HepG2 (cell line): ENCODE measurements around the gene STOML2. TPM values are rescaled to one million over a fixed set of nuclear protein-coding genes. Genes with fewer than 3 reads are reported as not detected.

Source experiments
- AHR ChIP-seq: IDR thresholded peaks from 2 replicates; pipeline ENCODE4 v1.6.1; 2018; ENCODE audit warnings: missing genetic modification reagents, missing compliant biosample characterization
- KDM1A ChIP-seq: IDR thresholded peaks from 2 replicates; pipeline ENCODE4 v1.6.1; 2016; ENCODE audit warnings: missing compliant biosample characterization
- KLF13 ChIP-seq: sonication (generic); formaldehyde crosslinking; IDR thresholded peaks from 2 replicates; pipeline ENCODE4 v1.4.0; 2020; ENCODE audit warnings: mild to moderate bottlenecking, missing genetic modification reagents
- MTA1 ChIP-seq: sonication (generic); formaldehyde crosslinking; IDR thresholded peaks from 2 replicates; pipeline ENCODE4 v1.4.0; 2020; ENCODE audit warnings: missing genetic modification reagents, mild to moderate bottlenecking, borderline replicate concordance
- NAIF1 ChIP-seq: sonication (generic); formaldehyde crosslinking; IDR thresholded peaks from 2 replicates; pipeline ENCODE4 v1.5.0; 2020; ENCODE audit warnings: mild to moderate bottlenecking, missing genetic modification reagents, borderline replicate concordance
- NFIB ChIP-seq: sonication (generic); formaldehyde crosslinking; IDR thresholded peaks from 2 replicates; pipeline ENCODE4 v1.9.0; 2021; ENCODE audit warnings: missing genetic modification reagents, mild to moderate bottlenecking, borderline replicate concordance
- NFKB2 ChIP-seq: sonication (generic); formaldehyde crosslinking; IDR thresholded peaks from 2 replicates; pipeline ENCODE4 v1.4.0; 2020; ENCODE audit warnings: missing genetic modification reagents, borderline replicate concordance
- SALL1 ChIP-seq: sonication (generic); formaldehyde crosslinking; IDR thresholded peaks from 2 replicates; pipeline ENCODE4 v1.8.0; 2022; ENCODE audit warnings: mild to moderate bottlenecking, missing genetic modification reagents
- TOE1 ChIP-seq: sonication (generic); formaldehyde crosslinking; IDR thresholded peaks from 2 replicates; pipeline ENCODE4 v1.4.0; 2020; ENCODE audit warnings: mild to moderate bottlenecking, missing genetic modification reagents
- ZFP41 ChIP-seq: sonication (generic); formaldehyde crosslinking; IDR thresholded peaks from 2 replicates; pipeline ENCODE4 v1.4.0; 2020; ENCODE audit warnings: mild to moderate bottlenecking, missing genetic modification reagents, borderline replicate concordance
- ZFYVE20 ChIP-seq: sonication (generic); formaldehyde crosslinking; IDR thresholded peaks from 2 replicates; pipeline ENCODE4 v1.8.0; 2023; ENCODE audit warnings: low read depth, mild to moderate bottlenecking, moderate library complexity, missing genetic modification reagents, borderline replicate concordance
- ZNF143 ChIP-seq: sonication (generic); formaldehyde crosslinking; IDR thresholded peaks from 2 replicates; pipeline ENCODE4 v1.4.0; 2020; ENCODE audit warnings: missing genetic modification reagents
- ZNF30 ChIP-seq: sonication (generic); formaldehyde crosslinking; IDR thresholded peaks from 2 replicates; pipeline ENCODE4 v1.5.0; 2020; ENCODE audit warnings: mild to moderate bottlenecking, missing genetic modification reagents
- ZNF446 ChIP-seq: sonication (generic); formaldehyde crosslinking; IDR thresholded peaks from 2 replicates; pipeline ENCODE4 v1.5.0; 2020; ENCODE audit warnings: mild to moderate bottlenecking, missing genetic modification reagents
- ZNF546 ChIP-seq: sonication (generic); formaldehyde crosslinking; conservative IDR thresholded peaks from 2 replicates; pipeline ENCODE4 v1.8.1; 2023; ENCODE audit warnings: mild to moderate bottlenecking, missing genetic modification reagents
- ZNF652 ChIP-seq: IDR thresholded peaks from 2 replicates; pipeline ENCODE4 v1.6.1; 2016; ENCODE audit warnings: low read depth, borderline replicate concordance
- ZNF879 ChIP-seq: sonication (generic); formaldehyde crosslinking; IDR thresholded peaks from 2 replicates; pipeline ENCODE4 v1.8.1; 2023; ENCODE audit warnings: missing genetic modification reagents
- polyA plus RNA-seq, 8 experiments: library from polyadenylated mRNA; depleted of rRNA in 3 of 8; stranded (reverse) in 7 of 8; unstranded in 1 of 8; fragments of >200 nt; fragmentation: Illumina TruSeq in 4 of 8; extraction: Trizol in 4 of 8; gene quantifications; 2 replicates each; pipeline versions ENCODE4 v1.2.1 to v1.2.3, GENCODE V29; 2011 to 2016; ENCODE audit warnings: low read depth in 4 of 8, missing spikeins in 1 of 8, mixed read lengths in 1 of 8; ENCODE audit not compliant: insufficient read depth in 1 of 8
- total RNA-seq, 5 experiments: library from RNA; depleted of rRNA; stranded (reverse); fragments of >200 nt; fragmentation: Illumina TruSeq; extraction: Trizol; gene quantifications; 2 replicates each; pipeline ENCODE4 v1.2.3, GENCODE V29; 2016; ENCODE audit warnings: low read depth in 1 of 5
- TF ChIP-seq, protein P1 (sequence below): sonication (generic); formaldehyde crosslinking; conservative IDR thresholded peaks from 2 replicates; pipeline ENCODE4 v1.8.0; 2022; ENCODE audit warnings: mild to moderate bottlenecking, moderate library complexity, missing genetic modification reagents
- TF ChIP-seq, protein P2 (sequence below): sonication (generic); formaldehyde crosslinking; IDR thresholded peaks from 2 replicates; pipeline ENCODE4 v1.9.0; 2021; ENCODE audit warnings: missing genetic modification reagents, mild to moderate bottlenecking, borderline replicate concordance
- TF ChIP-seq, protein P3 (sequence below): sonication (generic); formaldehyde crosslinking; IDR thresholded peaks from 2 replicates; pipeline ENCODE4 v1.5.1; 2020; ENCODE audit warnings: missing genetic modification reagents, mild to moderate bottlenecking, borderline replicate concordance
- TF ChIP-seq, protein P4 (sequence below): sonication (generic); formaldehyde crosslinking; IDR thresholded peaks from 2 replicates; pipeline ENCODE4 v1.8.0; 2022; ENCODE audit warnings: mild to moderate bottlenecking, missing genetic modification reagents, borderline replicate concordance
- TF ChIP-seq, protein P5 (sequence below): sonication (generic); formaldehyde crosslinking; IDR thresholded peaks from 2 replicates; pipeline ENCODE4 v1.5.0; 2020; ENCODE audit warnings: mild to moderate bottlenecking, low read depth, missing genetic modification reagents, borderline replicate concordance

Gene STOML2
- total and polyA plus RNA-seq, 2 of the 13 experiments (the other 11 are each of a cell fraction or from before 2014, with no cell fraction given): 245 to 250 TPM

DNA sequence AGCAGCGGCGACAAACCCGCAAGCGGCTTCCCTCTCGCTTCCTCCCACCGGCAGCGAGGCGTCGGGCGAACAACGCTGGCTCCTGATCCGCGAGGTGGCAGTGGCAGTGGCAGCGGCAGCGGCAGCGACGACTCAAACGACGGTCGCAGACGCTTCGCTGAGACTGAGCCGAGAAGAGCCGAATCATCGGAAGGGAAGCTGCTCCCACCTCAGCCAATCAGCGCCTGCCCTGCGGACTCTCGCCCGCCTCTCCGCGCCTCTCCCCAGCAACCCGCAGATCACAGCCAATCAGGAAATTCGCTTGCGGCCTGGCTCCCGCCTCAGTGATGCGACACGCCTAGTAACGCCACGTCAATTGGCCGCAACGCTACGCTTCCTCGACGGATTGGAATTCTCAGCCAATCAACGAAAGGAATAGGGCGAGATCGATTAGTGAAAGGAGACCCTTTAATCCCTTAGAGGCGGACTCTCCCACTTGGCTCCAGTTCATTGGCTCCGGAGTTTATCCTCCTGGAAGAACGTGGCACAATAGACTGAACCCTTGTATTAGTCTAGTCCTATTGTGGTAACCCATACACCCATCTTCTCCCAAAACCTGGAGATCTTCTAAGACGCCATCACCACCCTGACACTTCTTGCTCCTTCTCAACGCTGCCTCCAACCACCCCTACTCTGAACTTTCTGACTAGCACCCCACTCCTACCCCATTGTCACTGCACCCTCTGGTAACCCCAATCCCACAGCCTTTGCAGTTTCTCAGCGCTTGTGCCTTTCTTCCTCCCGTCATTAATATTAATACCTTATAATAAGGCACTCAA is 30.3 kb downstream of the STOML2 start, which contains the start of gene VCP (continued):
- TF ChIP-seq, protein P1, sequence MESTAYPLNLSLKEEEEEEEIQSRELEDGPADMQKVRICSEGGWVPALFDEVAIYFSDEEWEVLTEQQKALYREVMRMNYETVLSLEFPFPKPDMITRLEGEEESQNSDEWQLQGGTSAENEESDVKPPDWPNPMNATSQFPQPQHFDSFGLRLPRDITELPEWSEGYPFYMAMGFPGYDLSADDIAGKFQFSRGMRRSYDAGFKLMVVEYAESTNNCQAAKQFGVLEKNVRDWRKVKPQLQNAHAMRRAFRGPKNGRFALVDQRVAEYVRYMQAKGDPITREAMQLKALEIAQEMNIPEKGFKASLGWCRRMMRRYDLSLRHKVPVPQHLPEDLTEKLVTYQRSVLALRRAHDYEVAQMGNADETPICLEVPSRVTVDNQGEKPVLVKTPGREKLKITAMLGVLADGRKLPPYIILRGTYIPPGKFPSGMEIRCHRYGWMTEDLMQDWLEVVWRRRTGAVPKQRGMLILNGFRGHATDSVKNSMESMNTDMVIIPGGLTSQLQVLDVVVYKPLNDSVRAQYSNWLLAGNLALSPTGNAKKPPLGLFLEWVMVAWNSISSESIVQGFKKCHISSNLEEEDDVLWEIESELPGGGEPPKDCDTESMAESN (CRISPR knock-in tag): peak; percentile 78; the same call in 1 of the 2 replicates
- TF ChIP-seq NFKB2 (CRISPR knock-in tag): no peak
- TF ChIP-seq KDM1A (CRISPR knock-in tag): no peak
- TF ChIP-seq, protein P2, sequence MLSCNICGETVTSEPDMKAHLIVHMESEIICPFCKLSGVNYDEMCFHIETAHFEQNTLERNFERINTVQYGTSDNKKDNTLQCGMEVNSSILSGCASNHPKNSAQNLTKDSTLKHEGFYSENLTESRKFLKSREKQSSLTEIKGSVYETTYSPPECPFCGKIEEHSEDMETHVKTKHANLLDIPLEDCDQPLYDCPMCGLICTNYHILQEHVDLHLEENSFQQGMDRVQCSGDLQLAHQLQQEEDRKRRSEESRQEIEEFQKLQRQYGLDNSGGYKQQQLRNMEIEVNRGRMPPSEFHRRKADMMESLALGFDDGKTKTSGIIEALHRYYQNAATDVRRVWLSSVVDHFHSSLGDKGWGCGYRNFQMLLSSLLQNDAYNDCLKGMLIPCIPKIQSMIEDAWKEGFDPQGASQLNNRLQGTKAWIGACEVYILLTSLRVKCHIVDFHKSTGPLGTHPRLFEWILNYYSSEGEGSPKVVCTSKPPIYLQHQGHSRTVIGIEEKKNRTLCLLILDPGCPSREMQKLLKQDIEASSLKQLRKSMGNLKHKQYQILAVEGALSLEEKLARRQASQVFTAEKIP (CRISPR knock-in tag): no peak
- no peak for TF ChIP-seq TOE1 (CRISPR knock-in tag)
- TF ChIP-seq, protein P3, sequence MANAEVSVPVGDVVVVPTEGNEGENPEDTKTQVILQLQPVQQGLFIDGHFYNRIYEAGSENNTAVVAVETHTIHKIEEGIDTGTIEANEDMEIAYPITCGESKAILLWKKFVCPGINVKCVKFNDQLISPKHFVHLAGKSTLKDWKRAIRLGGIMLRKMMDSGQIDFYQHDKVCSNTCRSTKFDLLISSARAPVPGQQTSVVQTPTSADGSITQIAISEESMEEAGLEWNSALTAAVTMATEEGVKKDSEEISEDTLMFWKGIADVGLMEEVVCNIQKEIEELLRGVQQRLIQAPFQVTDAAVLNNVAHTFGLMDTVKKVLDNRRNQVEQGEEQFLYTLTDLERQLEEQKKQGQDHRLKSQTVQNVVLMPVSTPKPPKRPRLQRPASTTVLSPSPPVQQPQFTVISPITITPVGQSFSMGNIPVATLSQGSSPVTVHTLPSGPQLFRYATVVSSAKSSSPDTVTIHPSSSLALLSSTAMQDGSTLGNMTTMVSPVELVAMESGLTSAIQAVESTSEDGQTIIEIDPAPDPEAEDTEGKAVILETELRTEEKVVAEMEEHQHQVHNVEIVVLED: peak; percentile 66; the same call in 1 of the 2 replicates
- TF ChIP-seq ZNF652 (CRISPR knock-in tag): no peak
- TF ChIP-seq ZFP41 (CRISPR knock-in tag): peak; percentile 29; the same call in 1 of the 2 replicates
- no peak for TF ChIP-seq ZFYVE20
- TF ChIP-seq ZNF546 (CRISPR knock-in tag): no peak
- TF ChIP-seq, protein P4, sequence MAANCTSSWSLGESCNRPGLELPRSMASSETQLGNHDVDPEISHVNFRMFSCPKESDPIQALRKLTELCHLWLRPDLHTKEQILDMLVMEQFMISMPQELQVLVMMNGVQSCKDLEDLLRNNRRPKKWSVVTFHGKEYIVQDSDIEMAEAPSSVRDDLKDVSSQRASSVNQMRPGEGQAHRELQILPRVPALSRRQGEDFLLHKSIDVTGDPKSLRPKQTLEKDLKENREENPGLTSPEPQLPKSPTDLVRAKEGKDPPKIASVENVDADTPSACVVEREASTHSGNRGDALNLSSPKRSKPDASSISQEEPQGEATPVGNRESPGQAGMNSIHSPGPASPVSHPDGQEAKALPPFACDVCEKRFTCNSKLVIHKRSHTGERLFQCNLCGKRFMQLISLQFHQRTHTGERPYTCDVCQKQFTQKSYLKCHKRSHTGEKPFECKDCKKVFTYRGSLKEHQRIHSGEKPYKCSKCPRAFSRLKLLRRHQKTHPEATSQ: 0 out of 2 replicates have a peak, but pooled peaks have one; percentile 25
- TF ChIP-seq, protein P5, sequence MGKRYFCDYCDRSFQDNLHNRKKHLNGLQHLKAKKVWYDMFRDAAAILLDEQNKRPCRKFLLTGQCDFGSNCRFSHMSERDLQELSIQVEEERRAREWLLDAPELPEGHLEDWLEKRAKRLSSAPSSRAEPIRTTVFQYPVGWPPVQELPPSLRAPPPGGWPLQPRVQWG (CRISPR knock-in tag): no peak
- 0 out of 2 replicates have a peak, but pooled peaks have one; percentile 58 for TF ChIP-seq AHR (CRISPR knock-in tag)
- TF ChIP-seq NFIB (CRISPR knock-in tag): no peak
- no peak for TF ChIP-seq ZNF143 (CRISPR knock-in tag)
- TF ChIP-seq MTA1 (CRISPR knock-in tag): no peak; the same call in 1 of the 2 replicates
- TF ChIP-seq NAIF1: no peak
- no peak for TF ChIP-seq ZNF30
- TF ChIP-seq KLF13 (CRISPR knock-in tag): no peak
- TF ChIP-seq SALL1 (CRISPR knock-in tag): peak; percentile 50; the same call in 1 of the 2 replicates
- TF ChIP-seq ZNF446: no peak
- TF ChIP-seq ZNF879 (CRISPR knock-in tag): peak; percentile 2; the same call in 1 of the 2 replicates
